ENCODE measurements around the gene VCL. TPM values are rescaled to one million over a fixed set of nuclear protein-coding genes. Genes with fewer than 3 reads are reported as not detected.
A peak's percentile ranks its signal among the peaks of the same experiment; 100 is the strongest.

Gene VCL
- total RNA-seq, 1 donor from 2014 or later: 74.6 TPM

- no peak for DNase-seq (ENCODE audit: low read depth, low spot score)
- Mint-ChIP-seq H3K36me3 (ENCODE audit: low read depth) (no peaks in the 10 kb centered on the region), H3K27me3 (ENCODE audit: low read depth) (no peaks in the 10 kb centered on the region), H3K27ac (ENCODE audit: unreplicated experiment) (peak overlapping the region; percentile 35), H3K4me1 (peaks cover 29% of the 10 kb centered on the region), H3K9me3 (no peaks in the 10 kb centered on the region), H3K4me3 (no peak overlapping the region)
- TF ChIP-seq CTCF (conservative IDR thresholded peaks at IDR 0.05): no peak
Measured at GRCh38 chr10:73969224-73969841, 28.6 kb upstream of the VCL start.

- Mint-ChIP-seq H3K27ac (ENCODE audit: unreplicated experiment) (no peak overlapping the region), H3K4me3 (no peak overlapping the region)
Measured at GRCh38 chr10:73970845-73971244, 27.1 kb upstream of the VCL start.

GRCh38 chr10:73971636-73972354 is 26.1 kb upstream of the VCL start:
- no peak for DNase-seq (ENCODE audit: low read depth, low spot score)
- H3K36me3 Mint-ChIP-seq (ENCODE audit: low read depth): no peaks in the 10 kb centered on the region
- no peak overlapping the region for H3K4me3 Mint-ChIP-seq
- no peak for TF ChIP-seq CTCF (conservative IDR thresholded peaks at IDR 0.05)
- H3K27ac Mint-ChIP-seq (ENCODE audit: unreplicated experiment): no peak overlapping the region
- H3K27me3 Mint-ChIP-seq (ENCODE audit: low read depth): no peaks in the 10 kb centered on the region
- peaks cover 14% of the 10 kb centered on the region for H3K4me1 Mint-ChIP-seq
- no peaks in the 10 kb centered on the region for H3K9me3 Mint-ChIP-seq

More at GRCh38 chr10:73970845-73971244, 27.1 kb upstream of the VCL start:
- Mint-ChIP-seq H3K4me1 (peaks cover 24% of the 10 kb centered on the region), H3K9me3 (no peaks in the 10 kb centered on the region), H3K36me3 (ENCODE audit: low read depth) (no peaks in the 10 kb centered on the region), H3K27me3 (ENCODE audit: low read depth) (no peaks in the 10 kb centered on the region)
- DNase-seq (ENCODE audit: low read depth, low spot score): no peak
- TF ChIP-seq CTCF (conservative IDR thresholded peaks at IDR 0.05): no peak

- peaks cover 3% of the 10 kb centered on the region for H3K4me1 Mint-ChIP-seq
- DNase-seq (ENCODE audit: low read depth, low spot score): no peak
- H3K9me3 Mint-ChIP-seq: no peaks in the 10 kb centered on the region
Measured at GRCh38 chr10:73973427-73973826, 24.5 kb upstream of the VCL start.

GRCh38 chr10:73974309-73974946 is 23.5 kb upstream of the VCL start:
- no peak for TF ChIP-seq CTCF (conservative IDR thresholded peaks at IDR 0.05)
- no peak overlapping the region for H3K27ac Mint-ChIP-seq (ENCODE audit: unreplicated experiment)
- H3K4me3 Mint-ChIP-seq: no peak overlapping the region
- no peaks in the 10 kb centered on the region for H3K9me3 Mint-ChIP-seq
- no peaks in the 10 kb centered on the region for H3K36me3 Mint-ChIP-seq (ENCODE audit: low read depth)
- peaks cover 5% of the 10 kb centered on the region for H3K4me1 Mint-ChIP-seq
- DNase-seq (ENCODE audit: low read depth, low spot score): no peak
- no peaks in the 10 kb centered on the region for H3K27me3 Mint-ChIP-seq (ENCODE audit: low read depth)

More at GRCh38 chr10:73973427-73973826, 24.5 kb upstream of the VCL start:
- no peaks in the 10 kb centered on the region for H3K27me3 Mint-ChIP-seq (ENCODE audit: low read depth)
- H3K36me3 Mint-ChIP-seq (ENCODE audit: low read depth): no peaks in the 10 kb centered on the region
- no peak overlapping the region for H3K27ac Mint-ChIP-seq (ENCODE audit: unreplicated experiment)
- TF ChIP-seq CTCF (conservative IDR thresholded peaks at IDR 0.05): no peak
- H3K4me3 Mint-ChIP-seq: no peak overlapping the region

Measured in neural crest cell (in vitro differentiated cells).